Esophagus mucosa (tissue), 1 donor: ENCODE measurements around the gene GNAI3. TPM values are rescaled to one million over a fixed set of nuclear protein-coding genes. Genes with fewer than 3 reads are reported as not detected.
A peak's percentile ranks its signal among the peaks of the same experiment; 100 is the strongest.

Experiments used
- ATAC-seq: fragments of 200-7000 bp; cut with Tn5 transposase; one replicate; pipeline ENCODE4 v1.9.1; 2020
- total RNA-seq: library from RNA; stranded (reverse); gene quantifications from one replicate; pipeline ENCODE4 v1.2.4, GENCODE V29; 2023
- donor health status: DM: yes; HTN: yes; CAD: no.

Gene GNAI3
- total RNA-seq, 1 donor from 2014 or later = 10.5 TPM

DNA sequence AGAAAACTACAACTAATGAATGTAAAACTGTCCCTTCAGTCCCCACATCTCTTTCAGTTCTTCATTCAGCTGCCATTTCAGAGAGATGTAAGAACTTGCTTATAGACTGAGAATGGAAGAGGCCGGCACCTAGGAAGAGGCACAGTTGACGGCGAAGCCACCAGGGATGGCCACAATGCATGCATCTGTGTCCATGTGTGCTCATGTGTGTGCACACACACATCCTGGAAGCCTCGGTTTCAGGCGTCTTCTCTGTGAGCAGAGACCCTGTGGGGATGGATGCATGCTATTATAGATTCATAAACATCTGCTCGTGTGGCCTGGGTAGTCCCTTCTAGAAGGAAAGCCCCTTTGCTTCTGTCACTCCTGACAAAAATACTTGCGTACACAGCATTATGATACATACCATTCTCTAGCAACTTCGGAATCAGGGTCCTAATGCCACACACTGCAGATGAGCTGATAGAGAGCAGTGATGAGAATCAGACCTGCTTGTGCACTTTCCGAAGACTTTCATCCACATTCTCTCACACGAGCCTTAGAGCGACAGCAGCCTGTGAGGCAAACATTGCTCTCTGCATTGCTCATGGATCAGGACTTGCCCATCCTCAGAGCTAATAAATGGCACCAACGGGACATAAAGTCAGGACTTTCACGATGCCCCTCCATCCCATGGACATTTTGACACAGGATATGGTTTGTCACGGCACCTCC is 21.2 kb upstream of the GNAI3 start:
- ATAC-seq = no peak

DNA sequence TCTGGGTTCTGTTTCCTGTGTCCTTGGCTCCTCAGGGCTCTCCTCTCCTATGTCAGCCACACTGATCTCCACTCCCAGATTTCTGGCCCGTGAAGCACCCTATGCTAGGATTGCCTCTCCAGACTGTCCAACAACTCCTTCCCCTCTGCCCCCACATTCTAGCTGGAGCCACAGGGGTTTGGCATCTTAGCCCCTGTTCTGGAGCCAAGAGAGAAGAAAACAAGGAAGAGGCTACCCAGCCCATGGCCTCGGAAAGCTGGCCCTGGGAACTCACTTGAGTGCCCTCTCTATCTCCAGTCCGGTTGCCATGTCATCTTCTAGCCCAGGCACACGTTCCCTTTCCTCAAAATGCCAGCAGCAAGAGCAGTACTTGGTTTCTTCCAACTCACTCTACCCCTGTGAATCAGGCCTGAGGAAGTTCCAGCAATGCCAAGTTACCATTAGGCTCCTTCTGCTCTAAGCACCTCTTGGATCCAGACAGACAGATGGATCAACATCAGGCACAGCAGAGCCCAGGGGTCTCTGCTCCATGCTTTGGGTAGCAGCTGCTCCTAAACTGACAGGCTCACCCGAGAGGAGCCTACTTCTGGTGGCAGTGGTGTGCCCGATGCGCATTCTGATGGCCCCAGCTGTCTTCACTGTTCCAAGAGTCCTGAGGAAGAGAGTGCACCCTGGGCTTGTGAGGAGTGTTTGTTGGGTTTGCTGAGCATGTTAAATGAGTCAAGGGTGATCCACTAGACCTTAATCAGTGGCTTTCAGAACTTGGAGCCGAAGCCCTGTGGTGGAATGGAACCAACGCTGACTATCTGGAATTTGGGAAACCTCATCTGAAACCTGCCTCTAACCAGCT is 20.3 kb upstream of the GNAI3 start:
- ATAC-seq = no peak

DNA sequence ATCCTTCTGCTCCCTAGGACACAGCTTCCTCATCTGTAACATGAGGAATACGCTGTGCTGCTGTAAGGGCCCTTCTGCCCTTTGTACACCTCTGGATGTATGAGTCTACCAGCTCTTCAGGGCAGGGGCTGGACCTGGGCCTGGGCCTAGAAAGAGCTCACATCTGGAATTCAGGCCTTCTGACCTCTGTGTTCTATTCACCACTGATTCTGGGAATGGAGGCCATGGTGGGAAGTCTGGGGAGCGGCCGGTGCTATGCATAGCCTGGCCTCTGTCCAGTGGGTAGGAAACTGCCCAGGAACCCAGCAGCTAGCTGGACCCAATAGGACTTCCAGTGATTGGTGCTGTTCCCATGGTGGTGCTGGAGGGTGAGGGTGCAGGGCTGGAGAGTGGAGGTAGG is 19.7 kb upstream of the GNAI3 start:
- ATAC-seq = no peak

DNA sequence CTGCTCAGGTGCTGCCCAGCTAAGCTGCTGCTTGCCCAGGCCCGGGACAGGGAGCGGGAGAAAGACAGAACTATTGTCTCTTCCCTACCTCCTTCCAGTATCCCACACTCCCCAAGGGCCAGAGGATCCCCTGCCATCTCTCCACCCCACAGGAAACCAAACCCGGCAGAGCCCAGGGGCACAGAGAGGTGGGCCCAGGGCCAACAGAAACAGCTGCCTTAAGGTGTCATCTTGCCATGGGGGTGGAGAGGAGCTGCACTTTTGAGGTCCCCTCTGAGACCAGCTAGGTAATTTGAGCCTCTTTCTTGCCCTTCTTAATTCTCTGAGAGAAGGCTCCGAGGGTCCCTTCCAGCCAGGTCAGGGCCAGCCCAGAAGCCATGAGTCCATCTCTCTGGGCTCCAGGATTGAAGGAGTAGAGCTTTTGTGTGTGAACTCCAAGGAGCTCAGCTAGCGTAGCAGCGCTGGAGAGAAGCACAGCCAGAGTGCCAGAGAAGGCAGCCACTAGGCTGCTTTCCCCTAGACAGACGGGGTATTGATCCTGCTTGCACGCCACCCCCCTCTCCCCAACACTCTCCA is 18.4 kb upstream of the GNAI3 start:
- no peak for ATAC-seq

DNA sequence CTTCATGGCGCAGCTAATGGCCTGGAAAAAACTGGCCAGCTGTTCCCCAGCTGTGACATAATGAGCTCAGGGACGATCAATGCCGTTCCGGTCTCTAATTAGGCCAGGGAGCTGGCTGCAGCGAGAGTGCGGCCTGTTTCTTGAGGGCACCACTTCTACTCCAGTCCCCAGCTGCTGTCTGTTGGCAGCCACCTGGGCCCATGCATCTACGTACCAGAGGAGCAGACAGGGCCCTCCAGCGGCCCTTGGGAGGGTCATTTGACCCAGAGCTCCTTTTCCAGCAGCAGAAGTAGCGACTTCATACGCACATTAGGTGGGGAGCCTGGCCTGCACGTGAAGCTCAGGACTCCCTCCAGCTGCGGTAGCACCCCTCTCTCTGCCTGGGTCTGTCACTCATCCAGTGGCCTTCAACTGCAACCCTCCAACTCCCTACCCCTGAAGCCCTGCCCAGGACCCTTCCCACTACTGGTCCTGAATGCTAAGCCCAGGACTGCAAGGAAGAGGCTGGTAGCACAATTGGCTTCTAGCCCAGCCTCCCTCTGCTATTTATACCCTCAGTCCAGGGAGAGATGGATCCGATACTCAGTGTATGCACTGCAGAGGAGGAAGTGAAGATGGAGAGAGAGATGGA is 17.8 kb upstream of the GNAI3 start:
- no peak for ATAC-seq

DNA sequence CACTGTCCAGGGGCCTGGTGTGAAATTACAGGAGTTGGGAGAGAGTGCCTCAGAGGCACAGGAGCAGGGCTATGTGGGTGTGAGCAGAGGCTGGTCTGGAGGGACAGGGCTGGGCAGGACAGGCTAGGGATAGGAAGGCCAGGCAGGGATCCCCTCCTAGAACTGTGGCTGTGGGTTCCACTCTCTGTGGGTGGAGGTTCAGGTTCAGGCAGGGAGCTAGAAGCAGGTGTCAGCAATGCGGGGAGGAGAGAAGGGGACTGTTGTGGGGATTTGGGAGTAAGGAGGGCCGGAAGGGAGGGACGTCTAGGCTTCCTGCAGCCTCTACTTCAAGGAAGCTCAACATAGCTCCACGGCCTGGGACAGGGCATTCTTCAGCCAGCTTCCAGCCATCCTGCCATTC is 17.0 kb upstream of the GNAI3 start:
- ATAC-seq = no peak

DNA sequence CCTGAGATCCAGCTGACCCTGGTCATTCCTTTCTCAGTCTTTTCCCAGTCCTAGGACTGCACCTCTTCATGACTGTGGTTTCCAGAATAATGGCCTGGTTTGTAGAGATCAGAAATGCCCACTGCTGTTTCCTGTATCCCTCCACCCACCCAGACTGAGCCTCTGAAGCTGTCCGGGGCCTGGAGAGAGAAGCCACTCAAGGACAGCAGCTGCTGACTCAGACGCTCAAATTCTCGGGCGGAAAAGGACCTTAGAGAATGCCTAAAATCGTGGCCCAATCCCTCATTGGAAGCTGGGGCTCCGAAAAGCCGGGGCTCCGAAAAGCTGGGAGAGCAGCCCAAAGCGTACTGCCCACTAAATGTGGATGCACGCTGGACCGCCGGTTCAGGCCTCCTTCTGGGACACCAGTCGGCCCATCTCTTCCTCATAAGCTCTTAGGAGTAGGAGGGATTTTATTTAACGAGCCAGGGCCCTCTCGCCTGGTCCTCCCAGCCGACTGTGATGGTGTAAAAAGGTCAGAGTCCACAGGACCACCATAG is 16.5 kb upstream of the GNAI3 start:
- ATAC-seq = no peak

DNA sequence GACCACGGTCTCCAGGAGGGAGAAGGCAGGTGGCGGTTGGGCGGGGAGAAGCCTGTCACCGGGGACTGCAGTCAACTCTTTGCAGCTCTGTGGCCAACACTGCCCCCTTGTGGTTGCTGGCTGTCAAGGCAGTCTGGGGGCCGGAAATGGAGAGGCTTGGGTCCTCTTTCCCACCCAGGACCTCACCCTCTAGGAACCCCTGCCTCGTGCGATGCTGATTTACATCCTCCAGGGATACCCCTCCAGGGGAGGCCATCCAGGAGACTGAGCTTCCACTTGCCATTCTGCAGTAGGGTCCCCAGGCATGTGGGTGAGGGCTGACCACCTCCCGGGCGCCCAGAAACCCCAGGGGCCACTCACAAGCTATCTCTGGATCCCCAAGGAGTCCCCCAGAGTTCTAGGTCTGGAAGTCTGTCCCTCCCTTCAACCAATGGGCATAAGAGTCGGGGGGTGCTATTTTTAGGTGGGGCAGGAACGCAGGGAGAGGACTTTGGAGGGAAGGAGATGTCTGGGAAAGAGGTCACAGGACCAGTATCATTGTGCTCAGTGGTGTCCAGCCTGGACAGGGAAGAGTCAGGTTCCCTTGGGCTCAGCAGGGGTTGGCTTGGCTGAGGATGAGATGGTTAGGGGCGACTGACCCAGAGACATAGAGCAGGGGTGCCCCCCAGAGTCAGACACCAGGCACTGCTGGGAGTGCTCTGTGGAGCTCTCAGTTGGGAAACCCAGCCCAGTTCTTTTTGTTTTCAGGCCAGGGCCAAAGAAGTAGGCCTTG is 15.9 kb upstream of the GNAI3 start:
- ATAC-seq = peak; percentile 85

DNA sequence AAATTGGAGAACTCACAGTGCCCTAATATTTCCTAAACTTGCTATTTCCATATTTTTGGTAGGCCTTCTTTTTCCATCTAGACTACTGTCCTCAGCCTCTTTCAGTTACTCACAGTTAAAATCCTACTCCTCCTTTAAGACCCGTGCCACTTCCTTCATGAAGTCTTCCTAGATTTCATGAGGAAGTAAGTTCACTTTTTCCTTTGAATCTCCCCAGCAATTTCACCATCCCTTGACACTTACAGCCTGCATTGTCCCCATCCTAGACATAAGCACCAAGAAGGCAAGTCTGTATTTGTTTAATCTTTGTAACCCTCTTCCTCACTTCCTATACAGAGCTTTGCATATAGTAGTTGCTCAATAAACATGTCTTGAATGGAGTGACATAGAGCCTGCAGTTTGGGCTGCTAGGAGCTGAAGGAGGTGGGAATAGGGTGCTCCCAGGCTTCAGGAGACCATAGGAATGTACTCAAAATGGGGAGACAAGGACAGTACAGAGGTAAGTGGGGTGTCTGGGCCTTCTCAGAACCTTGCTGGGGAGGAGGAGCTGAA is 14.0 kb upstream of the GNAI3 start:
- ATAC-seq = no peak

DNA sequence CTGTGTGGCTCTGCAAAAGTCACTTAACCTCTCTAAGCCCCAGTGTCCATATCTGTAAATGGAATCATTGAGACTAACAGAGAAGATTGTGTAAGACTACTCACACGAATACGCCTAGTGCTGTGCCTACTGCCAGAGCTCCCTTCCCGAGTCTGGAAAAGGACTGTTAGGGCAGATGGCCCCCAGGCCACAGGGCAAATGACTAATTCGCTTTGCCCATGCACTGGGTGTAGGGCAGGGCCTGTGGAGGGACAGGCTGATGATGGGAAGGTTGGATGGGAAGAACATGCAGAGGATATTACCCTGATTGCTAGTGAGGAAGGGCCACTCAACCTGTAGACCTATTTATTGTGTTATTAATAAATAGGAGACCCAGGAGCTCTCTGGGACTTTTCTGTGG is 12.9 kb upstream of the GNAI3 start:
- no peak for ATAC-seq

DNA sequence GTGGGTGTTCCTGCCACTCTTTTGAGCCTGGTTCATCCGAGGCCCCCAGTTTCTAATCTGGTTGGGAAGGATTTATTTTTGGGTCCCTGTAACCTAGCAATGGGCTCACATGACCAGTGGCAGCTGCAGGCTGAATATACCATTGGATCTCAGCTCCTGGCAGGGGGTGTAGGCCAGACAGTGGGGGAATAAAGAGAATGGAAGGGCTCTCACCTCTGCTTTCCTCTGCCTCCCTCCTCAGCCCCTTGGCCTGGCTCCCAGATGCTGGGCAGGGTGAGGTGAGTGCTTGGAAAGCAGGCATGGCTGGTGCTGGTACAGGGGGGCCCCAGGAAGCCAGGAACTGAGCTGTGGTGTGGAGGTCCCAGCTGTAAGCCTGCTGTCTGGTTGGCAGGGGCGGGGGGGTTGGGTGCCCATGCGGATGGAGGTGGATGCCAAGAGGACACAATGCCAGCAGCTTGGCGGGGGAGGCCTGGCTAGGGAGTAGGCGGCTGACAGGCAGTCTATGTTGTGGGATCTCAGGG is 12.4 kb upstream of the GNAI3 start:
- ATAC-seq = no peak

DNA sequence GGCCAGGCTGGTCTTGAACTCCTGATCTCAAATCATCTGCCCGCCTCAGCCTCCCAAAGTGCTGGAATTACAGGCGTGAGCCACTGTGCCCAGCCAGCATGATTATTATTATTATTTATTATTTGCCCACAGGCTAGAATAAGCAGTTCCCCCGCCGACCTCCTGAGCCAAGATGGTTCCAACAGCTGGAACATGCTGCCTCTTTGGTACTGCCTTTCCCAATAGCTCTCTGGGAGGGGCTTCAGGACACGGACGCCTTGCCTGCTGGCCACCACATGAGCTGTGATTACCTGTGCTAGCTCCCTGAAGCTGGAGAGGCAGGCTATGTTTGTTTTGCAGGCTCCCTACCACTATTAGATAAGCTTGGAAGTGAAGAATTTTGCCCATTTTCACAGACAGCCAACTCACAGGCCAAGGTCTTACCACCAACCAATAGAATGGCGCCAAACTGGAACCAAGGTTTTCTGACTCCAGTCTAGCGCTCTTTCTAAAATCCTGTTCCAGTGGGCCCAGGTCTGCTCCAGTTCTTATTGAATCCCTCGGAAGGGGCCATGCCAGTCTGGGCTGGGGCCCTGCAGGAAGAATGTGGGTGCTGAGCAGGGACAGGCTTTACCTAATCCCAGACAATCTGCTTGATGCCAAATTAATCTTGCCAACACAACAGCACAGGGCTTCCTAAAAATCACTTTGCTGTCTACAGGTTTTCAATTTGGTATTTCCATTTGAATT is 10.8 kb upstream of the GNAI3 start:
- ATAC-seq = no peak

DNA sequence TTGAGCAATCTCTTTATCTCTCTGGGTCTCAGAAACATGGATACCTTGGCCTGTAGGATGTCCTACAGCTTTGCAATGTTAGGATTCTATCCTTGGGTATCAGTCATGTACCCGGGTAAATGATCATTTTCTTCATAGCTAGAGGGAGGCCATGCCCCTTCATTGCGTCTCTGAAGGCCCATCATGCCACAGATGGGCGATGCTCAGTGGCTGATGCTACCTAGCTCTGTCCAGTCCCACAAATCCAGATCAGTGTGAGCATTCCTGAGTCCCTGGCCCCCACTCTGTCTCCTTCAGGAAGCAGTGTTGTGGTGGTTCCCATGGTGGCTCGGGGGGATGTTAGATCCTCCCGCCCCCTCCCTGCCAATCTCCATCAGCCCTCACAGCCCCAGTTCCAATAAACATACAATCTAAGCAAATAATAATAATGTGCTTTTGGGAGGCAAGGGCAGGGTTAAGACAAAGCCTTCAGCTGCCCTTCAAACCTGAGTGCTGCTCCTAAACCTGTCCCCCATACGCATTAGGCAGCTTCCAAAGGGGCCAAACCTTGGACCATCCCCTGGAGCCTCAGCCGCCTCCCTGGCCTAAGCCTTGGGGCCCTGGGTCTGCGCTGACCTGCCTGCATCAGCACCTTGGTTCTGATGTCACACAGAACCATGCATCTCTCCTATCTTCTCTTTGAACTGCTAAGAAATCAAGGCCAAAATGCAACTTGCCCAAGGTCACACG is 9.4 kb upstream of the GNAI3 start:
- ATAC-seq = no peak

DNA sequence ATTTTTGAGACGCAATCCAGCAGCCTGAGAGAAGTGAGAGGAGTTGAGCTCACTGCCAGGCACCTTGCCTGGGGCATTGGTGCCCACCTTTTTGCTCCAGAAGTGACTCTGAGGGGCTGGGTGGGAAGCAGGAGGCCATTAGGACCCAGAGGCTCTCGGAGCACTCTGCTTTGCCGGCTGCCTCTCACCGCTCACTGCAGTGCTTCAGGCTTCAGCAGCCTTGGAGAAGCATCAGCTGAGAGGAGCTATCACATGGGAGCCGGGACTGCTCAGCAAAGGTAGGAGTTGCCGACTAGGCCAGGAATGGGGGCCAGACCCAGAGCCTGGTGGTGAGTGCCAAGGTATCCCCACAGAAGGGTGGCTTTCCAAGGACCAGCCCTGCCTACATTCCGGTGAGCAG is 8.7 kb upstream of the GNAI3 start, which contains the start of gene GPR61:
Gene GPR61, plus strand, starts transcription at position 197 of the 400 bp plus-strand sequence. CDS start 3,151 bp downstream, outside the sequence.
- no peak for ATAC-seq

DNA sequence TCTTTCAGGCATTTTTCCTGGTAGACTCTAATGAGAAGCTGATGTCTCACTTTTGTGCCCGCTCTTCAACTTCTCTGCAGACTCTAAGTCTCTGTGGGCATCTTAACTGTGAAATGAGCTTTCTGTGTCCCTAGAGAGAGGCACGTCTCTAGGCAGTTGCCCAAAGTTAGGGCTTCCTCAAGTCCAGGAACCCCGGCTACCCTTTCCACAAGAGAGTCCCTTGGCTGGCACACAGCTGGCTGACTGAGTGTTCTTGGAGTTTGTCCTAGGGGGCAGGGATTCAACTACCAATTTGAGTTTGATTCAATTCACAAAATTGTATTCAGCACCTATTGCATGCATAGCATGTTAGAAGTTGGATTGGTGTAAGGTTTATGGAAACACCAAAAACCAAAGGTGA is 7.3 kb upstream of the GNAI3 start:
- ATAC-seq = no peak

DNA sequence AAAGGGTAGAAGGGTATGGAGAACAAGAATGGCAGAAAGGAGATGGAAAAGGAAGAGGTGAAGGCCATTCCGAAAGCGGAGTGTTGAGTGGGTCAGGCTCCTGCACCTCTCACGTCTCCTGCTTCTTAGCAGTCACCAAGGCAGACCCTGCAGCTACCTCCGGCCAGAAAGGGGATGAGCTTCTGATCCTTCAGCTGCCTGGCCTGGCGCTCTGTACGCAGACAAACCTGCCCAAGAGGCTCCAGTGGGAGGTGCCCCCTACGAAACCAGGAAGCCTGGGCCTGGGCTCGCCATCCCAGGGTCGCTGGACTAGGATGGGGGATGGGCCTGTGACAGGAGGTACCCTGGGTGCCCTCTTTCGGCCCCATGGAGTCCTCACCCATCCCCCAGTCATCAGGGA is 5.8 kb upstream of the GNAI3 start:
- ATAC-seq = no peak

DNA sequence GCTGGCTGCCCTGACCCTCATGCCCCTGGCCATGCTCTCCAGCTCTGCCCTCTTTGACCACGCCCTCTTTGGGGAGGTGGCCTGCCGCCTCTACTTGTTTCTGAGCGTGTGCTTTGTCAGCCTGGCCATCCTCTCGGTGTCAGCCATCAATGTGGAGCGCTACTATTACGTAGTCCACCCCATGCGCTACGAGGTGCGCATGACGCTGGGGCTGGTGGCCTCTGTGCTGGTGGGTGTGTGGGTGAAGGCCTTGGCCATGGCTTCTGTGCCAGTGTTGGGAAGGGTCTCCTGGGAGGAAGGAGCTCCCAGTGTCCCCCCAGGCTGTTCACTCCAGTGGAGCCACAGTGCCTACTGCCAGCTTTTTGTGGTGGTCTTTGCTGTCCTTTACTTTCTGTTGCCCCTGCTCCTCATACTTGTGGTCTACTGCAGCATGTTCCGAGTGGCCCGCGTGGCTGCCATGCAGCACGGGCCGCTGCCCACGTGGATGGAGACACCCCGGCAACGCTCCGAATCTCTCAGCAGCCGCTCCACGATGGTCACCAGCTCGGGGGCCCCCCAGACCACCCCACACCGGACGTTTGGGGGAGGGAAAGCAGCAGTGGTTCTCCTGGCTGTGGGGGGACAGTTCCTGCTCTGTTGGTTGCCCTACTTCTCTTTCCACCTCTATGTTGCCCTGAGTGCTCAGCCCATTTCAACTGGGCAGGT is 5.0 kb upstream of the GNAI3 start:
- no peak for ATAC-seq

DNA sequence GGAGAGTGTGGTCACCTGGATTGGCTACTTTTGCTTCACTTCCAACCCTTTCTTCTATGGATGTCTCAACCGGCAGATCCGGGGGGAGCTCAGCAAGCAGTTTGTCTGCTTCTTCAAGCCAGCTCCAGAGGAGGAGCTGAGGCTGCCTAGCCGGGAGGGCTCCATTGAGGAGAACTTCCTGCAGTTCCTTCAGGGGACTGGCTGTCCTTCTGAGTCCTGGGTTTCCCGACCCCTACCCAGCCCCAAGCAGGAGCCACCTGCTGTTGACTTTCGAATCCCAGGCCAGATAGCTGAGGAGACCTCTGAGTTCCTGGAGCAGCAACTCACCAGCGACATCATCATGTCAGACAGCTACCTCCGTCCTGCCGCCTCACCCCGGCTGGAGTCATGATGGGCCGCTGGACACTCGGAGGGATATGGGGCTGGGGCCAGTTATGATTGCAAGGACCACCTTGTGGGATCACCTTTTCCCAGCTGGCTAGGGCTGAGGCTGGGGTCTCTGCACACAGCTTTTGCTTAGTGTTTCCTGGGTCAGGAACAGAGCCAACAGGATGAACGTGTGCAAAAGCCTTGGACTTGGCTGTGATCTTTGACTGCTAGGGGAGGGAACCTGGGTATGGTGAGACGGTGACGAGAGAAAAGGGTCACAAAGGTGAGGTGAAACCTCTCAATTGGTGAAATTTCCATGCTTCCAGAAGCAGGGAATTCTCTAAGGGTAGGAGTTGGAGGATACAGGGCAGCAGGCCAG is 4.3 kb upstream of the GNAI3 start:
- no peak for ATAC-seq
